HEK293 (cell line): ENCODE measurements around the gene MLXIPL.
A peak's percentile ranks its signal among the peaks of the same experiment; 100 is the strongest.

Experiments
- CTCF ChIA-PET: fragments of 350-600 bp; formaldehyde crosslinking; extraction: SDS; loops from one replicate; lab custom pipeline; 2021; ENCODE audit warnings: antibody characterized with exemption; lab: Yijun Ruan, JAX
- POLR2A ChIA-PET: fragments of 300-600 bp; formaldehyde crosslinking; extraction: SDS; loops from one replicate; lab custom pipeline; 2020; ENCODE audit warnings: antibody characterized with exemption, inconsistent platforms; lab: Yijun Ruan, JAX
- H3K27ac ChIP-seq: fragments of 200-500 bp; sonication (Bioruptor generic); 2 replicates; pipeline ENCODE4 v1.5.1; 2014; ENCODE audit warnings: low read depth, low read length, control low read depth, inconsistent platforms; ENCODE audit errors: extremely low read depth
- H3K36me3 ChIP-seq, 2 experiments: fragments of 200-500 bp in 1 of 2; sonication (Bioruptor generic) in 1 of 2; 1 replicate in 1 of 2; 2 replicates in 1 of 2; pipeline ENCODE4 v1.5.1; 2014 to 2017; ENCODE audit warnings: inconsistent platforms in 2 of 2, low read length in 2 of 2; ENCODE audit not compliant: control insufficient read depth in 2 of 2, insufficient read depth in 1 of 2
- H3K4me1 ChIP-seq: fragments of 200-500 bp; sonication (Bioruptor generic); 2 replicates; pipeline ENCODE4 v1.5.1; 2014; ENCODE audit warnings: mild to moderate bottlenecking, low read length, inconsistent platforms; ENCODE audit not compliant: control insufficient read depth, insufficient read depth
- H3K4me3 ChIP-seq: 2 replicates; pipeline ENCODE4 v1.5.1; 2011; ENCODE audit warnings: low read depth, mild to moderate bottlenecking, control low read depth, low read length, moderate library complexity
- H3K9me3 ChIP-seq: fragments of 200-500 bp; sonication (Bioruptor generic); 2 replicates; pipeline ENCODE4 v1.5.1; 2014; ENCODE audit warnings: low read depth, low read length, inconsistent platforms; ENCODE audit not compliant: control insufficient read depth, insufficient read depth
- OVOL3 ChIP-seq: fragments of 450-650 bp; formaldehyde crosslinking; IDR thresholded peaks from 2 replicates; pipeline ENCODE4 v1.5.1; 2016; ENCODE audit warnings: missing biosample characterization, missing genetic modification characterization
- TRIM28 ChIP-seq: IDR thresholded peaks from 2 replicates; pipeline ENCODE4 v1.6.1; 2011; ENCODE audit warnings: low read length, control low read depth, borderline replicate concordance
- ZBTB7A ChIP-seq: fragments of 450-650 bp; formaldehyde crosslinking; IDR thresholded peaks from 2 replicates; pipeline ENCODE4 v1.5.1; 2016; ENCODE audit warnings: low read depth, missing biosample characterization, missing genetic modification characterization
- ZEB2 ChIP-seq: fragments of 450-650 bp; formaldehyde crosslinking; IDR thresholded peaks from 2 replicates; pipeline ENCODE4 v1.5.1; 2016; ENCODE audit warnings: missing biosample characterization, missing genetic modification characterization
- ZNF155 ChIP-seq: fragments of 450-650 bp; formaldehyde crosslinking; IDR thresholded peaks from 2 replicates; pipeline ENCODE4 v1.5.1; 2016; ENCODE audit warnings: missing biosample characterization, missing genetic modification characterization
- ZNF292 ChIP-seq: fragments of 450-650 bp; formaldehyde crosslinking; IDR thresholded peaks from 2 replicates; pipeline ENCODE4 v1.5.1; 2016; ENCODE audit warnings: low read depth, missing biosample characterization, missing genetic modification characterization, borderline replicate concordance
- ZNF561 ChIP-seq: fragments of 450-650 bp; IDR thresholded peaks from 2 replicates; pipeline ENCODE4 v1.5.1; 2018; ENCODE audit warnings: missing biosample characterization, missing genetic modification characterization, borderline replicate concordance
- ZNF621 ChIP-seq: fragments of 450-650 bp; formaldehyde crosslinking; IDR thresholded peaks from 2 replicates; pipeline ENCODE4 v1.5.1; 2017; ENCODE audit warnings: missing biosample characterization, missing genetic modification characterization
- ZNF626 ChIP-seq: fragments of 450-650 bp; sonication (Bioruptor Pico); formaldehyde crosslinking; IDR thresholded peaks from 2 replicates; pipeline ENCODE4 v1.5.1; 2018; ENCODE audit warnings: missing biosample characterization, missing genetic modification characterization, inconsistent platforms
- ZNF658 ChIP-seq: fragments of 450-650 bp; formaldehyde crosslinking; IDR thresholded peaks from 2 replicates; pipeline ENCODE4; 2016; ENCODE audit warnings: missing biosample characterization, missing genetic modification characterization
- ZNF777 ChIP-seq: fragments of 450-650 bp; formaldehyde crosslinking; IDR thresholded peaks from 2 replicates; pipeline ENCODE4 v1.5.1; 2017; ENCODE audit warnings: missing biosample characterization, missing genetic modification characterization, borderline replicate concordance
- TF ChIP-seq, protein P1 (sequence below): fragments of 450-650 bp; formaldehyde crosslinking; IDR thresholded peaks from 2 replicates; pipeline ENCODE4 v1.5.1; 2016; ENCODE audit warnings: missing biosample characterization, missing genetic modification characterization
- TF ChIP-seq, protein P2 (sequence below): fragments of 450-650 bp; formaldehyde crosslinking; IDR thresholded peaks from 2 replicates; pipeline ENCODE4 v1.5.1; 2016; ENCODE audit warnings: missing biosample characterization, missing genetic modification characterization

The MLXIPL gene

GRCh38 chr7:73572767-73573186 is 51.5 kb downstream of the MLXIPL start:
- Histone ChIP-seq H3K9me3 (no peaks in the 10 kb centered on the region), H3K4me3 (no peak overlapping the region), H3K36me3 (peaks cover 24 to 62% of the 10 kb centered on the region in 2 experiments), H3K27ac (no peak overlapping the region), H3K4me1 (no peaks in the 10 kb centered on the region)
- POLR2A ChIA-PET = no interaction called here
- CTCF ChIA-PET = interaction anchor here (0.6 kb wide), 1 partner anchor 16 kb away, joined by 3 read pairs; the partner anchor contains the start of gene BCL7B
- no peak for TF ChIP-seq ZNF292

DNA sequence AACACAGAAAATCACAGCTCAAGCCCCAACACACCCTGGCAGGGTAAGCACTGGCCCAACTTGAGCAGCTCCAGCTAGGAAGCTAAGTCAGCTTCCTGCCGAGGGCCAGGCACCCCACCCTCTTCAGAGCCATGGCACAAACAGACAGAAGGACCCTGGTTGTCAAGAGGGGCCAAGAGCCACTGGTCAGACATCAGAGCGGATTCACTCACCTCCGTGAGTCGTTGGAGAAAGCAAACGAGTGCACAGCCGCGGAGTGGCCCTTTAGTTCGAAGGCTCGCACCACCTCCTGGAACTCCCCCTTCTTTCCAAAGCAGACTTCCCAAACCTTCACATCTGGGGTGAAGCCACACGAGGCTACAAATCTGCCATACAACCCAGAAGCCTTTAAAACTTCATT is 53.3 kb downstream of the MLXIPL start:
- Histone ChIP-seq H3K4me3 (no peak overlapping the region), H3K36me3 (peaks cover 24 to 60% of the 10 kb centered on the region in 2 experiments), H3K9me3 (no peaks in the 10 kb centered on the region), H3K4me1 (no peaks in the 10 kb centered on the region), H3K27ac (no peak overlapping the region)
- TF ChIP-seq OVOL3 (tag by site-specific recombination) (no peak), ZBTB7A (tag by site-specific recombination) (no peak), ZEB2 (no peak), ZNF626 (tag by site-specific recombination) (no peak), TRIM28 (no peak)
- ChIA-PET CTCF (no interaction called here), POLR2A (no interaction called here)

GRCh38 chr7:73570521-73570920 is 53.8 kb downstream of the MLXIPL start:
- CTCF ChIA-PET = no interaction called here
- peaks cover 23 to 57% of the 10 kb centered on the region in 2 experiments for H3K36me3 ChIP-seq
- no peak for TF ChIP-seq ZNF292
- TF ChIP-seq ZNF777 (tag by site-specific recombination) = no peak
- TF ChIP-seq ZNF561 (tag by site-specific recombination) = no peak
- TF ChIP-seq ZNF155 (tag by site-specific recombination) = no peak
- no peak for TF ChIP-seq ZNF621 (tag by site-specific recombination)
- TF ChIP-seq, protein P1, sequence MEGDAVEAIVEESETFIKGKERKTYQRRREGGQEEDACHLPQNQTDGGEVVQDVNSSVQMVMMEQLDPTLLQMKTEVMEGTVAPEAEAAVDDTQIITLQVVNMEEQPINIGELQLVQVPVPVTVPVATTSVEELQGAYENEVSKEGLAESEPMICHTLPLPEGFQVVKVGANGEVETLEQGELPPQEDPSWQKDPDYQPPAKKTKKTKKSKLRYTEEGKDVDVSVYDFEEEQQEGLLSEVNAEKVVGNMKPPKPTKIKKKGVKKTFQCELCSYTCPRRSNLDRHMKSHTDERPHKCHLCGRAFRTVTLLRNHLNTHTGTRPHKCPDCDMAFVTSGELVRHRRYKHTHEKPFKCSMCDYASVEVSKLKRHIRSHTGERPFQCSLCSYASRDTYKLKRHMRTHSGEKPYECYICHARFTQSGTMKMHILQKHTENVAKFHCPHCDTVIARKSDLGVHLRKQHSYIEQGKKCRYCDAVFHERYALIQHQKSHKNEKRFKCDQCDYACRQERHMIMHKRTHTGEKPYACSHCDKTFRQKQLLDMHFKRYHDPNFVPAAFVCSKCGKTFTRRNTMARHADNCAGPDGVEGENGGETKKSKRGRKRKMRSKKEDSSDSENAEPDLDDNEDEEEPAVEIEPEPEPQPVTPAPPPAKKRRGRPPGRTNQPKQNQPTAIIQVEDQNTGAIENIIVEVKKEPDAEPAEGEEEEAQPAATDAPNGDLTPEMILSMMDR = no peak
- H3K4me3 ChIP-seq = no peak overlapping the region
- no peak overlapping the region for H3K27ac ChIP-seq
- no peaks in the 10 kb centered on the region for H3K9me3 ChIP-seq
- POLR2A ChIA-PET = no interaction called here
- H3K4me1 ChIP-seq = no peaks in the 10 kb centered on the region

DNA sequence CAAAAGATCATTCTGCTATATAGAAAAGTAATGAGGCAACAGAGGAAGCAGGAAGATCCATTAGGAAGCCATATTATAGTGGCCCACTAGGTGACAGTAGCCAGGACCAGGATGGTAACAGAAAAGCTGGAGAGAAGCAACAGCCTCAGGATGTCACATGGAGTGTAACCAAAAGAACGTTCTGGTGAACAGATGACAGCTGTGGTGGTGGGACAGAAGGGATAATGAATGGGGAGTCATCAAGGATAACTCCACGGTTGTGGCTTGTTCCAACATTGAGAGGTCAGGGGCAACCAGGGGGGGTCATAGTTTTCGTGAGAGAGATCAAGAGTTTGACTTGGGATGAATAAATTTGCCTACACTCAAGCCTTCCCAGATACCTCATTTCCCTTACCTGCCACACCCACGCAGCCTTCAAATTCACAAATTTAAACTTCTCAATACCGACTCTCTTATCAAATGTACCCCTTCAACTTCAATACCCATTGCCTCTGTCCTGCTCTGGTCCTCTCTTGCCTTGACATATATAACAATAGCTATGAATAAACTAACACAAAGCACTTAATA is 55.2 kb downstream of the MLXIPL start:
- ChIA-PET POLR2A (interaction anchor here (0.9 kb wide), 1 partner anchor 9 kb away, joined by 4 read pairs; the partner anchor contains the start of gene TBL2), CTCF (interaction anchor here (0.7 kb wide), 1 partner anchor 18 kb away, joined by 3 read pairs; no protein-coding TSS in a partner anchor)
- H3K9me3 ChIP-seq = no peaks in the 10 kb centered on the region
- H3K4me1 ChIP-seq = no peaks in the 10 kb centered on the region
- no peak for TF ChIP-seq ZNF658 (tag by site-specific recombination)
- TF ChIP-seq, protein P2, sequence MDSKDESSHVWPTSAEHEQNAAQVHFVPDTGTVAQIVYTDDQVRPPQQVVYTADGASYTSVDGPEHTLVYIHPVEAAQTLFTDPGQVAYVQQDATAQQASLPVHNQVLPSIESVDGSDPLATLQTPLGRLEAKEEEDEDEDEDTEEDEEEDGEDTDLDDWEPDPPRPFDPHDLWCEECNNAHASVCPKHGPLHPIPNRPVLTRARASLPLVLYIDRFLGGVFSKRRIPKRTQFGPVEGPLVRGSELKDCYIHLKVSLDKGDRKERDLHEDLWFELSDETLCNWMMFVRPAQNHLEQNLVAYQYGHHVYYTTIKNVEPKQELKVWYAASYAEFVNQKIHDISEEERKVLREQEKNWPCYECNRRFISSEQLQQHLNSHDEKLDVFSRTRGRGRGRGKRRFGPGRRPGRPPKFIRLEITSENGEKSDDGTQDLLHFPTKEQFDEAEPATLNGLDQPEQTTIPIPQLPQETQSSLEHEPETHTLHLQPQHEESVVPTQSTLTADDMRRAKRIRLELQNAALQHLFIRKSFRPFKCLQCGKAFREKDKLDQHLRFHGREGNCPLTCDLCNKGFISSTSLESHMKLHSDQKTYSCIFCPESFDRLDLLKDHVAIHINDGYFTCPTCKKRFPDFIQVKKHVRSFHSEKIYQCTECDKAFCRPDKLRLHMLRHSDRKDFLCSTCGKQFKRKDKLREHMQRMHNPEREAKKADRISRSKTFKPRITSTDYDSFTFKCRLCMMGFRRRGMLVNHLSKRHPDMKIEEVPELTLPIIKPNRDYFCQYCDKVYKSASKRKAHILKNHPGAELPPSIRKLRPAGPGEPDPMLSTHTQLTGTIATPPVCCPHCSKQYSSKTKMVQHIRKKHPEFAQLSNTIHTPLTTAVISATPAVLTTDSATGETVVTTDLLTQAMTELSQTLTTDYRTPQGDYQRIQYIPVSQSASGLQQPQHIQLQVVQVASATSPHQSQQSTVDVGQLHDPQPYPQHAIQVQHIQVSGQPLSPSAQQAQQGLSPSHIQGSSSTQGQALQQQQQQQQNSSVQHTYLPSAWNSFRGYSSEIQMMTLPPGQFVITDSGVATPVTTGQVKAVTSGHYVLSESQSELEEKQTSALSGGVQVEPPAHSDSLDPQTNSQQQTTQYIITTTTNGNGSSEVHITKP (tag by site-specific recombination) = peak; percentile 61
- H3K36me3 ChIP-seq = peaks cover 9 to 49% of the 10 kb centered on the region in 2 experiments
- no peak overlapping the region for H3K27ac ChIP-seq
- no peak overlapping the region for H3K4me3 ChIP-seq
